H9 (cell line): Measurements from ENCODE around the gene NDUFA12. TPM values are rescaled to one million over a fixed set of nuclear protein-coding genes. Genes with fewer than 3 reads are reported as not detected.

Experiments
- DNase-seq: peaks from one replicate; pipeline ENCODE4 v3.0.0-alpha.2; 2017
- H2AFZ ChIP-seq: one replicate; pipeline ENCODE4 v1.6.1; 2013; ENCODE audit warnings: mild to moderate bottlenecking, low read length, control low read depth, moderate library complexity
- H2AK5ac ChIP-seq: 2 replicates; pipeline ENCODE4 v1.6.1; 2013; ENCODE audit warnings: low read length, control low read depth, mixed read lengths; ENCODE audit not compliant: insufficient read length
- H2BK120ac ChIP-seq: one replicate; pipeline ENCODE4 v1.6.1; 2013; ENCODE audit warnings: low read depth, mild to moderate bottlenecking, low read length, control low read depth, inconsistent platforms; ENCODE audit not compliant: poor library complexity, severe bottlenecking
- H2BK12ac ChIP-seq: 2 replicates; pipeline ENCODE4 v1.6.1; 2013; ENCODE audit warnings: low read length, control low read depth, mixed read lengths, low read depth; ENCODE audit not compliant: insufficient read length
- H2BK15ac ChIP-seq: 2 replicates; pipeline ENCODE4 v1.6.1; 2013; ENCODE audit warnings: low read depth, low read length, control low read depth
- H2BK20ac ChIP-seq: one replicate; pipeline ENCODE4 v1.6.1; 2013; ENCODE audit warnings: low read depth, mild to moderate bottlenecking, low read length, control low read depth, inconsistent platforms; ENCODE audit not compliant: poor library complexity, severe bottlenecking
- H2BK5ac ChIP-seq: 2 replicates; pipeline ENCODE4 v1.6.1; 2013; ENCODE audit warnings: low read length, control low read depth, mixed read lengths; ENCODE audit not compliant: insufficient read length
- H3K14ac ChIP-seq: 2 replicates; pipeline ENCODE4 v1.6.1; 2013; ENCODE audit warnings: low read length, control low read depth; ENCODE audit not compliant: insufficient read depth
- H3K18ac ChIP-seq: 2 replicates; pipeline ENCODE4 v1.6.1; 2013; ENCODE audit warnings: low read depth, mild to moderate bottlenecking, mixed read lengths, low read length, control low read depth; ENCODE audit not compliant: insufficient read length
- H3K23ac ChIP-seq: 2 replicates; pipeline ENCODE4 v1.6.1; 2013; ENCODE audit warnings: low read length, control low read depth, mixed read lengths, low read depth; ENCODE audit not compliant: insufficient read length
- H3K23me2 ChIP-seq: 2 replicates; pipeline ENCODE4 v1.6.1; 2013; ENCODE audit warnings: low read depth, mild to moderate bottlenecking, mixed read lengths, low read length, control low read depth; ENCODE audit not compliant: insufficient read length, poor library complexity, severe bottlenecking
- H3K27ac ChIP-seq: 2 replicates; pipeline ENCODE4 v1.5.1; 2013; ENCODE audit warnings: low read length, control low read depth, mixed read lengths, low read depth; ENCODE audit not compliant: insufficient read length
- H3K27me3 ChIP-seq: 2 replicates; pipeline ENCODE4 v1.6.1; 2013; ENCODE audit warnings: low read length, control low read depth, inconsistent platforms; ENCODE audit not compliant: insufficient read depth
- H3K4ac ChIP-seq: 2 replicates; pipeline ENCODE4 v1.6.1; 2013; ENCODE audit warnings: low read depth, mild to moderate bottlenecking, control low read depth, inconsistent platforms, low read length, moderate library complexity
- H3K4me1 ChIP-seq: 2 replicates; pipeline ENCODE4 v1.6.1; 2013; ENCODE audit warnings: low read length, control low read depth, inconsistent platforms; ENCODE audit not compliant: insufficient read depth
- H3K4me2 ChIP-seq: 2 replicates; pipeline ENCODE4 v1.6.1; 2013; ENCODE audit warnings: low read length, control low read depth, mixed read lengths; ENCODE audit not compliant: insufficient read length, insufficient read depth
- H3K56ac ChIP-seq: 2 replicates; pipeline ENCODE4 v1.6.1; 2013; ENCODE audit warnings: low read depth, mild to moderate bottlenecking, mixed read lengths, low read length, control low read depth; ENCODE audit not compliant: insufficient read length
- H3K79me1 ChIP-seq: 2 replicates; pipeline ENCODE4 v1.6.1; 2013; ENCODE audit warnings: low read depth, mild to moderate bottlenecking, moderate library complexity, low read length, control low read depth, inconsistent platforms; ENCODE audit not compliant: insufficient read depth, poor library complexity, severe bottlenecking
- H3K79me2 ChIP-seq: 2 replicates; pipeline ENCODE4 v1.6.1; 2013; ENCODE audit warnings: low read length, control low read depth, inconsistent platforms; ENCODE audit not compliant: insufficient read depth
- H3K9ac ChIP-seq: 2 replicates; pipeline ENCODE4 v1.6.1; 2013; ENCODE audit warnings: low read length, control low read depth, mixed read lengths; ENCODE audit not compliant: insufficient read length; ENCODE audit errors: extremely low read depth
- H3K9me3 ChIP-seq: one replicate; pipeline ENCODE4 v1.6.1; 2013; ENCODE audit warnings: low read depth, low read length, inconsistent platforms; ENCODE audit not compliant: control insufficient read depth
- H3T11ph ChIP-seq: one replicate; pipeline ENCODE4 v1.6.1; 2013; ENCODE audit warnings: mild to moderate bottlenecking, low read length, control low read depth, inconsistent platforms
- H4K20me1 ChIP-seq: one replicate; pipeline ENCODE4 v1.6.1; 2013; ENCODE audit not compliant: control insufficient read depth, insufficient read length, insufficient read depth
- H4K5ac ChIP-seq: 2 replicates; pipeline ENCODE4 v1.6.1; 2013; ENCODE audit warnings: low read depth, mild to moderate bottlenecking, mixed read lengths, low read length, control low read depth; ENCODE audit not compliant: insufficient read length
- H4K8ac ChIP-seq: replicated peaks from 2 replicates; pipeline ENCODE4 v1.6.1; 2013; ENCODE audit warnings: low read length, control low read depth, mixed read lengths, low read depth; ENCODE audit not compliant: insufficient read length
- H4K91ac ChIP-seq: 2 replicates; pipeline ENCODE4 v1.6.1; 2013; ENCODE audit warnings: low read depth, mild to moderate bottlenecking, moderate library complexity, mixed read lengths, low read length, control low read depth; ENCODE audit not compliant: insufficient read length
- H3K27ac Mint-ChIP-seq, 3 experiments: 2 replicates in 2 of 3; 3 replicates in 1 of 3; pipeline ENCODE4 v1.8.0; 2020 to 2021; ENCODE audit warnings: mixed read lengths in 3 of 3, mild to moderate bottlenecking in 1 of 3, moderate library complexity in 1 of 3
- H3K27me3 Mint-ChIP-seq: 2 replicates; pipeline ENCODE4 v1.8.0; 2021; ENCODE audit warnings: low read depth, mild to moderate bottlenecking, moderate library complexity, mixed read lengths
- H3K36me3 Mint-ChIP-seq, 3 experiments: 2 replicates in 2 of 3; 3 replicates in 1 of 3; pipeline ENCODE4 v1.8.0; 2020 to 2021; ENCODE audit warnings: low read depth in 3 of 3, mixed read lengths in 3 of 3; ENCODE audit not compliant: insufficient read depth in 1 of 3
- H3K4me1 Mint-ChIP-seq, 2 experiments: 2 replicates each; pipeline ENCODE4 v1.8.0; 2020; ENCODE audit warnings: mixed read lengths in 2 of 2
- H3K4me3 Mint-ChIP-seq, 2 experiments: 2 replicates in 1 of 2; 3 replicates in 1 of 2; pipeline ENCODE4 v1.8.0; 2020 to 2021; ENCODE audit warnings: mild to moderate bottlenecking in 2 of 2, mixed read lengths in 2 of 2, moderate library complexity in 1 of 2
- H3K9me3 Mint-ChIP-seq, 2 experiments: 2 replicates in 1 of 2; 3 replicates in 1 of 2; pipeline ENCODE4 v1.8.0; 2020; ENCODE audit warnings: mild to moderate bottlenecking in 2 of 2, mixed read lengths in 2 of 2, moderate library complexity in 1 of 2
- WGBS: extraction: QIAGEN DNeasy Blood & Tissue Kit; methylation state at CpG from one replicate; pipeline ENCODE4 v1.1.7; 2013; ENCODE audit warnings: missing lambda C conversion rate, low lambda C conversion rate, mixed read lengths; ENCODE audit not compliant: insufficient read length; ENCODE audit errors: extremely low coverage; 5-methylcytosine and 5-hydroxymethylcytosine counted together
- total RNA-seq: library from RNA; stranded (reverse); gene quantifications from 2 replicates; pipeline ENCODE4 v1.2.1, GENCODE V29; 2021
- TF ChIP-seq, protein P1 (sequence below): fragments of 200-600 bp; sonication (generic); conservative IDR thresholded peaks from 3 replicates; pipeline ENCODE4 v1.8.0; 2021; ENCODE audit warnings: antibody characterized with exemption, mild to moderate bottlenecking

Gene NDUFA12
- total RNA-seq, 1 experiment from 2014 or later, result 104 TPM

DNA sequence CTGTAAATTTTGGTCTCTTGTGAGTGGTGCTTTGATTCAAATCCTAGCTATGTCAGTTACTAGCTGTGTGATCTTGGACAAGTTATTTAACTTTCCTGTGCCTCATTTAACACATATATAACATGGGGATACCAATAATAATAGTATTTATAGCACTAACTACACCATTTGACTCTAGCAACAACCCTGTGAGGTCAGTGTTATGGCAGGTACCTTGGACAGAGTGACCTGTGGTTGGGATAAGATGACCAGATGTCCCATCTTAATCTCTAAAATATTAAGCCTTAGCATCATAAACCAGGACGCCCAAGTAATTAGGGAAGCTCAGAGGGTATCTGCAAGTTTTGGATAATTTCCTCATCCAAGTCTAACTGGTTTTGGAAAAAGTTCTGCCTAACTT, 73.7 kb downstream of the NDUFA12 start:
- Histone ChIP-seq H3K27ac (no peak overlapping the region), H4K5ac (no peak overlapping the region), H2BK120ac (no peak overlapping the region), H2BK5ac (no peak overlapping the region), H2BK15ac (no peak overlapping the region), H3K9me3 (no peaks in the 10 kb centered on the region), H3K27me3 (no peaks in the 10 kb centered on the region), H3K23me2 (no peaks in the 10 kb centered on the region), H3K14ac (no peak overlapping the region), H4K91ac (no peak overlapping the region), H3K79me2 (no peaks in the 10 kb centered on the region), H3K4me1 (no peaks in the 10 kb centered on the region), H2BK20ac (no peak overlapping the region), H3K79me1 (no peaks in the 10 kb centered on the region), H3K4me2 (no peak overlapping the region), H3K9ac (no peak overlapping the region), H2BK12ac (no peak overlapping the region), H3K23ac (no peak overlapping the region), H3K4ac (no peak overlapping the region), H2AFZ (no peak overlapping the region), H4K20me1 (no peaks in the 10 kb centered on the region), H2AK5ac (no peak overlapping the region), H3T11ph (no peak overlapping the region), H3K18ac (no peak overlapping the region), H3K56ac (no peak overlapping the region), H4K8ac (no peak overlapping the region)
- peaks cover 0 to 3% of the 10 kb centered on the region in 2 experiments; a peak in 1 of 4 replicates for H3K4me1 Mint-ChIP-seq
- TF ChIP-seq, protein P1, sequence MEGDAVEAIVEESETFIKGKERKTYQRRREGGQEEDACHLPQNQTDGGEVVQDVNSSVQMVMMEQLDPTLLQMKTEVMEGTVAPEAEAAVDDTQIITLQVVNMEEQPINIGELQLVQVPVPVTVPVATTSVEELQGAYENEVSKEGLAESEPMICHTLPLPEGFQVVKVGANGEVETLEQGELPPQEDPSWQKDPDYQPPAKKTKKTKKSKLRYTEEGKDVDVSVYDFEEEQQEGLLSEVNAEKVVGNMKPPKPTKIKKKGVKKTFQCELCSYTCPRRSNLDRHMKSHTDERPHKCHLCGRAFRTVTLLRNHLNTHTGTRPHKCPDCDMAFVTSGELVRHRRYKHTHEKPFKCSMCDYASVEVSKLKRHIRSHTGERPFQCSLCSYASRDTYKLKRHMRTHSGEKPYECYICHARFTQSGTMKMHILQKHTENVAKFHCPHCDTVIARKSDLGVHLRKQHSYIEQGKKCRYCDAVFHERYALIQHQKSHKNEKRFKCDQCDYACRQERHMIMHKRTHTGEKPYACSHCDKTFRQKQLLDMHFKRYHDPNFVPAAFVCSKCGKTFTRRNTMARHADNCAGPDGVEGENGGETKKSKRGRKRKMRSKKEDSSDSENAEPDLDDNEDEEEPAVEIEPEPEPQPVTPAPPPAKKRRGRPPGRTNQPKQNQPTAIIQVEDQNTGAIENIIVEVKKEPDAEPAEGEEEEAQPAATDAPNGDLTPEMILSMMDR, result no peak
- no peak overlapping the region for H3K4me3 Mint-ChIP-seq
- no peak for DNase-seq
- no peaks in the 10 kb centered on the region for H3K9me3 Mint-ChIP-seq
- WGBS, result no CpG with 5 or more reads among the region's 1 CpG
- no peaks in the 10 kb centered on the region for H3K36me3 Mint-ChIP-seq
- no peak overlapping the region for H3K27ac Mint-ChIP-seq
- no peaks in the 10 kb centered on the region; the same call in 1 of the 2 replicates for H3K27me3 Mint-ChIP-seq
